ENCODE data around the gene PPP1R13B.

DNA sequence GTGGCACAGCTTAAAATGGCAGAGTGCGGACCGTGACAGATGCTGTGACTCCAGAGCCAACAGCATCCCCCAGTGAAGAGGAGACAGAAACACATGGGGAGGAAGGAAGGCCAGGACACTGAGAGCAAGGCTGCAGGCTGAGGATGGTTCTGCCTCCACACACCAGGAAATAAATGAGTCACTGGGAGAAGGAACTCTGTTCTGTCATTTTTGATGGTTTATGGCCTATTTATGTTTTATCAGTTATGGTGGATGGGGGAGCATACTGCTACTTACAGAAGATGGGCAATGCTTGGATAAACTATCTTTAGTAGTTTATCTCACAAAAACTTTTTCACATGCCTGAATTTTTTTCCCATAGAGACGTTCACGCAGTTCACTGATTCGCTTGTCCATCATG is 97.9 kb downstream of the PPP1R13B start:
- no peak for TF ChIP-seq POLR2AphosphoS5 (IDR thresholded peaks at IDR 0.05; ENCODE audit: low read depth, low read length)
- TF ChIP-seq, protein P1, sequence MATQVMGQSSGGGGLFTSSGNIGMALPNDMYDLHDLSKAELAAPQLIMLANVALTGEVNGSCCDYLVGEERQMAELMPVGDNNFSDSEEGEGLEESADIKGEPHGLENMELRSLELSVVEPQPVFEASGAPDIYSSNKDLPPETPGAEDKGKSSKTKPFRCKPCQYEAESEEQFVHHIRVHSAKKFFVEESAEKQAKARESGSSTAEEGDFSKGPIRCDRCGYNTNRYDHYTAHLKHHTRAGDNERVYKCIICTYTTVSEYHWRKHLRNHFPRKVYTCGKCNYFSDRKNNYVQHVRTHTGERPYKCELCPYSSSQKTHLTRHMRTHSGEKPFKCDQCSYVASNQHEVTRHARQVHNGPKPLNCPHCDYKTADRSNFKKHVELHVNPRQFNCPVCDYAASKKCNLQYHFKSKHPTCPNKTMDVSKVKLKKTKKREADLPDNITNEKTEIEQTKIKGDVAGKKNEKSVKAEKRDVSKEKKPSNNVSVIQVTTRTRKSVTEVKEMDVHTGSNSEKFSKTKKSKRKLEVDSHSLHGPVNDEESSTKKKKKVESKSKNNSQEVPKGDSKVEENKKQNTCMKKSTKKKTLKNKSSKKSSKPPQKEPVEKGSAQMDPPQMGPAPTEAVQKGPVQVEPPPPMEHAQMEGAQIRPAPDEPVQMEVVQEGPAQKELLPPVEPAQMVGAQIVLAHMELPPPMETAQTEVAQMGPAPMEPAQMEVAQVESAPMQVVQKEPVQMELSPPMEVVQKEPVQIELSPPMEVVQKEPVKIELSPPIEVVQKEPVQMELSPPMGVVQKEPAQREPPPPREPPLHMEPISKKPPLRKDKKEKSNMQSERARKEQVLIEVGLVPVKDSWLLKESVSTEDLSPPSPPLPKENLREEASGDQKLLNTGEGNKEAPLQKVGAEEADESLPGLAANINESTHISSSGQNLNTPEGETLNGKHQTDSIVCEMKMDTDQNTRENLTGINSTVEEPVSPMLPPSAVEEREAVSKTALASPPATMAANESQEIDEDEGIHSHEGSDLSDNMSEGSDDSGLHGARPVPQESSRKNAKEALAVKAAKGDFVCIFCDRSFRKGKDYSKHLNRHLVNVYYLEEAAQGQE (IDR thresholded peaks at IDR 0.05; ENCODE audit: low read depth): no peak
